HEK293 (cell line): ENCODE measurements around the gene CHMP3.
A peak's percentile ranks its signal among the peaks of the same experiment; 100 is the strongest.

Experiments
- CTCF ChIA-PET: fragments of 350-600 bp; formaldehyde crosslinking; extraction: SDS; loops from one replicate; lab custom pipeline; 2021; ENCODE audit warnings: antibody characterized with exemption; lab: Yijun Ruan, JAX
- POLR2A ChIA-PET: fragments of 300-600 bp; formaldehyde crosslinking; extraction: SDS; loops from one replicate; lab custom pipeline; 2020; ENCODE audit warnings: antibody characterized with exemption, inconsistent platforms; lab: Yijun Ruan, JAX
- H3K27ac ChIP-seq: fragments of 200-500 bp; sonication (Bioruptor generic); 2 replicates; pipeline ENCODE4 v1.5.1; 2014; ENCODE audit warnings: low read depth, low read length, control low read depth, inconsistent platforms; ENCODE audit errors: extremely low read depth
- H3K36me3 ChIP-seq, 2 experiments: fragments of 200-500 bp in 1 of 2; sonication (Bioruptor generic) in 1 of 2; 1 replicate in 1 of 2; 2 replicates in 1 of 2; pipeline ENCODE4 v1.5.1; 2014 to 2017; ENCODE audit warnings: inconsistent platforms in 2 of 2, low read length in 2 of 2; ENCODE audit not compliant: control insufficient read depth in 2 of 2, insufficient read depth in 1 of 2
- H3K4me1 ChIP-seq: fragments of 200-500 bp; sonication (Bioruptor generic); 2 replicates; pipeline ENCODE4 v1.5.1; 2014; ENCODE audit warnings: mild to moderate bottlenecking, low read length, inconsistent platforms; ENCODE audit not compliant: control insufficient read depth, insufficient read depth
- H3K4me3 ChIP-seq: 2 replicates; pipeline ENCODE4 v1.5.1; 2011; ENCODE audit warnings: low read depth, mild to moderate bottlenecking, control low read depth, low read length, moderate library complexity
- H3K9me3 ChIP-seq: fragments of 200-500 bp; sonication (Bioruptor generic); 2 replicates; pipeline ENCODE4 v1.5.1; 2014; ENCODE audit warnings: low read depth, low read length, inconsistent platforms; ENCODE audit not compliant: control insufficient read depth, insufficient read depth
- BCL11A ChIP-seq: fragments of 450-650 bp; formaldehyde crosslinking; IDR thresholded peaks from 2 replicates; pipeline ENCODE4 v1.5.1; 2016; ENCODE audit warnings: low read depth, missing biosample characterization, missing genetic modification characterization
- GLIS1 ChIP-seq: fragments of 450-650 bp; formaldehyde crosslinking; IDR thresholded peaks from 2 replicates; pipeline ENCODE4 v1.5.1; 2016; ENCODE audit warnings: missing biosample characterization, missing genetic modification characterization
- HOXC10 ChIP-seq: sonication (generic); formaldehyde crosslinking; IDR thresholded peaks from 2 replicates; pipeline ENCODE4 v1.8.1; 2023; ENCODE audit warnings: mild to moderate bottlenecking, missing genetic modification reagents
- IKZF3 ChIP-seq: fragments of 450-650 bp; IDR thresholded peaks from 2 replicates; pipeline ENCODE4 v1.5.0; 2018; ENCODE audit warnings: missing biosample characterization, mild to moderate bottlenecking, missing genetic modification characterization, moderate library complexity
- KLF7 ChIP-seq: fragments of 450-650 bp; formaldehyde crosslinking; IDR thresholded peaks from 2 replicates; pipeline ENCODE4 v1.5.1; 2016; ENCODE audit warnings: missing biosample characterization, missing genetic modification characterization, borderline replicate concordance
- KLF9 ChIP-seq: fragments of 450-650 bp; formaldehyde crosslinking; IDR thresholded peaks from 2 replicates; pipeline ENCODE4 v1.5.1; 2016; ENCODE audit warnings: missing biosample characterization, missing genetic modification characterization, low read depth
- MEIS1 ChIP-seq: sonication (generic); formaldehyde crosslinking; IDR thresholded peaks from 2 replicates; pipeline ENCODE4 v1.8.1; 2022; ENCODE audit warnings: missing genetic modification reagents, mild to moderate bottlenecking, borderline replicate concordance
- MYNN ChIP-seq: fragments of 450-650 bp; formaldehyde crosslinking; IDR thresholded peaks from 2 replicates; pipeline ENCODE4 v1.5.1; 2016; ENCODE audit warnings: missing biosample characterization, missing genetic modification characterization, borderline replicate concordance
- PRDM1 ChIP-seq: fragments of 450-650 bp; formaldehyde crosslinking; IDR thresholded peaks from 2 replicates; pipeline ENCODE4; 2016; ENCODE audit warnings: missing biosample characterization, missing genetic modification characterization
- SCRT2 ChIP-seq: fragments of 450-650 bp; formaldehyde crosslinking; IDR thresholded peaks from 2 replicates; pipeline ENCODE4 v1.5.1; 2016; ENCODE audit warnings: missing biosample characterization, missing genetic modification characterization
- YY1 ChIP-seq: fragments of 450-650 bp; formaldehyde crosslinking; IDR thresholded peaks from 2 replicates; pipeline ENCODE4 v1.5.1; 2018; ENCODE audit warnings: missing biosample characterization, missing genetic modification characterization
- ZBTB49 ChIP-seq: fragments of 450-650 bp; formaldehyde crosslinking; IDR thresholded peaks from 2 replicates; pipeline ENCODE4 v1.5.1; 2016; ENCODE audit warnings: missing biosample characterization, missing genetic modification characterization, low read depth
- ZBTB6 ChIP-seq: fragments of 450-650 bp; formaldehyde crosslinking; IDR thresholded peaks from 2 replicates; pipeline ENCODE4 v1.5.1; 2017; ENCODE audit warnings: missing biosample characterization, missing genetic modification characterization
- ZFP69B ChIP-seq: fragments of 450-650 bp; formaldehyde crosslinking; IDR thresholded peaks from 2 replicates; pipeline ENCODE4 v1.5.1; 2016; ENCODE audit warnings: missing biosample characterization, missing genetic modification characterization
- ZNF132 ChIP-seq: fragments of 450-650 bp; formaldehyde crosslinking; IDR thresholded peaks from 2 replicates; pipeline ENCODE4 v1.5.1; 2017; ENCODE audit warnings: missing biosample characterization, missing genetic modification characterization, borderline replicate concordance
- ZNF324 ChIP-seq: fragments of 450-650 bp; formaldehyde crosslinking; IDR thresholded peaks from 2 replicates; pipeline ENCODE4 v1.5.1; 2016; ENCODE audit warnings: missing biosample characterization, missing genetic modification characterization
- ZNF335 ChIP-seq: fragments of 450-650 bp; formaldehyde crosslinking; conservative IDR thresholded peaks from 2 replicates; pipeline ENCODE4 v1.5.1; 2016; ENCODE audit warnings: missing biosample characterization, missing genetic modification characterization
- ZNF354C ChIP-seq: fragments of 450-650 bp; formaldehyde crosslinking; IDR thresholded peaks from 2 replicates; pipeline ENCODE4 v1.5.1; 2016; ENCODE audit warnings: missing biosample characterization, missing genetic modification characterization, low read depth, borderline replicate concordance
- ZNF426 ChIP-seq: fragments of 450-650 bp; formaldehyde crosslinking; IDR thresholded peaks from 2 replicates; pipeline ENCODE4 v1.5.1; 2017; ENCODE audit warnings: missing biosample characterization, missing genetic modification characterization, mild to moderate bottlenecking, inconsistent platforms, moderate library complexity
- ZNF513 ChIP-seq: fragments of 450-650 bp; IDR thresholded peaks from 2 replicates; pipeline ENCODE4 v1.5.1; 2018; ENCODE audit warnings: missing biosample characterization, missing genetic modification characterization
- ZNF518A ChIP-seq: fragments of 450-650 bp; formaldehyde crosslinking; conservative IDR thresholded peaks from 2 replicates; pipeline ENCODE4 v1.5.1; 2016; ENCODE audit warnings: low read depth, missing biosample characterization, missing genetic modification characterization
- ZNF654 ChIP-seq: fragments of 450-650 bp; formaldehyde crosslinking; IDR thresholded peaks from 2 replicates; pipeline ENCODE4 v1.5.1; 2016; ENCODE audit warnings: low read depth, missing biosample characterization, missing genetic modification characterization
- ZNF660 ChIP-seq: fragments of 450-650 bp; IDR thresholded peaks from 2 replicates; pipeline ENCODE4 v1.5.1; 2018; ENCODE audit warnings: missing biosample characterization, mild to moderate bottlenecking, missing genetic modification characterization
- ZNF768 ChIP-seq: fragments of 450-650 bp; formaldehyde crosslinking; IDR thresholded peaks from 2 replicates; pipeline ENCODE4 v1.5.1; 2018; ENCODE audit warnings: missing biosample characterization, mild to moderate bottlenecking, missing genetic modification characterization
- ZSCAN30 ChIP-seq: fragments of 450-650 bp; IDR thresholded peaks from 2 replicates; pipeline ENCODE4 v1.5.1; 2018; ENCODE audit warnings: missing biosample characterization, mild to moderate bottlenecking, missing genetic modification characterization, moderate library complexity
- ZSCAN5A ChIP-seq: fragments of 450-650 bp; formaldehyde crosslinking; IDR thresholded peaks from 2 replicates; pipeline ENCODE4 v1.5.1; 2016; ENCODE audit warnings: missing biosample characterization, missing genetic modification characterization

The CHMP3 gene

GRCh38 chr2:86562922-86563649 is at the start of gene CHMP3:
TSS of gene CHMP3 (minus strand) at chr2:86563443. CDS start at chr2:86563348, 95 bp downstream.
- CTCF ChIA-PET: no interaction called here
- Histone ChIP-seq H3K9me3 (no peaks in the 10 kb centered on the region), H3K4me3 (peak within 1 kb of the TSS; percentile 94), H3K4me1 (peaks cover 4% of the 10 kb centered on the region; the same call in 1 of the 2 replicates), H3K27ac (peak within 1 kb of the TSS; percentile 89), H3K36me3 (peaks cover 0 to 3% of the 10 kb centered on the region in 2 experiments; a peak in 1 of 3 replicates)
- POLR2A ChIA-PET: no interaction called here
- TF ChIP-seq ZNF768 (no peak), ZNF354C (no peak), HOXC10 (CRISPR knock-in tag) (no peak), ZSCAN5A (no peak), ZFP69B (no peak), KLF7 (tag by site-specific recombination) (peak; percentile 83; the same call in 1 of the 2 replicates), ZNF660 (tag by site-specific recombination) (peak; percentile 28; the same call in 1 of the 2 replicates), BCL11A (tag by site-specific recombination) (no peak), ZBTB6 (tag by site-specific recombination) (no peak), MEIS1 (CRISPR knock-in tag) (no peak), ZBTB49 (tag by site-specific recombination) (no peak), ZNF426 (tag by site-specific recombination) (no peak), SCRT2 (peak; percentile 30; the same call in 1 of the 2 replicates), MYNN (tag by site-specific recombination) (no peak), ZNF132 (no peak), GLIS1 (0 out of 2 replicates have a peak, but pooled peaks have one; percentile 14), PRDM1 (tag by site-specific recombination) (no peak), ZNF324 (no peak; the same call in 1 of the 2 replicates), KLF9 (tag by site-specific recombination) (peak; percentile 70), ZNF513 (tag by site-specific recombination) (peak; percentile 37; the same call in 1 of the 2 replicates), YY1 (tag by site-specific recombination) (no peak), ZNF518A (tag by site-specific recombination) (peak; percentile 25), ZSCAN30 (tag by site-specific recombination) (0 out of 2 replicates have a peak, but pooled peaks have one; percentile 42), ZNF335 (tag by site-specific recombination) (peak; percentile 98), IKZF3 (no peak), ZNF654 (no peak)
